Panc1 (cell line): ENCODE measurements around the gene TFAP2A. TPM values are rescaled to one million over a fixed set of nuclear protein-coding genes. Genes with fewer than 3 reads are reported as not detected.

Experiments used
- ATAC-seq: fragments of 200-7000 bp; cut with Tn5 transposase; 2 replicates; pipeline ENCODE4 v1.9.1; 2020; ENCODE audit warnings: mild to moderate bottlenecking, moderate library complexity
- BruUV-seq: library from RNA; stranded (reverse); fragments of 400-500 nt; replicated peaks from 2 replicates; lab custom pipeline; 2021; lab: Mats Ljungman, UMichigan
- CTCF ChIA-PET: fragments of 300-600 bp; sonication (Branson Sonifier 250); formaldehyde crosslinking; loops from one replicate; lab custom pipeline; 2022; ENCODE audit warnings: antibody characterized with exemption; lab: Charles Lee
- POLR2A ChIA-PET: fragments of 300-600 bp; sonication (Branson Sonifier 250); formaldehyde crosslinking; loops from one replicate; lab custom pipeline; 2022; ENCODE audit warnings: antibody characterized with exemption; lab: Charles Lee
- DNase-seq: peaks from one replicate; pipeline ENCODE4 v3.0.0-alpha.2; 2010; ENCODE audit warnings: low read depth, low spot score
- H3K27ac ChIP-seq: 2 replicates; pipeline ENCODE4 v1.5.1; 2011; ENCODE audit warnings: mild to moderate bottlenecking, low read length, inconsistent platforms
- H3K27me3 ChIP-seq: fragments of 200-500 bp; sonication (Bioruptor generic); 2 replicates; pipeline ENCODE4 v1.6.0; 2014; ENCODE audit warnings: low read length, inconsistent platforms; ENCODE audit not compliant: control insufficient read depth, insufficient read depth
- H3K36me3 ChIP-seq: fragments of 200-500 bp; sonication (Bioruptor generic); 2 replicates; pipeline ENCODE4 v1.5.1; 2014; ENCODE audit warnings: inconsistent platforms, mild to moderate bottlenecking, low read length, moderate library complexity; ENCODE audit not compliant: control insufficient read depth, insufficient read depth
- H3K4me1 ChIP-seq: 2 replicates; pipeline ENCODE4 v1.5.1; 2011; ENCODE audit warnings: inconsistent platforms, mild to moderate bottlenecking, low read length, moderate library complexity; ENCODE audit not compliant: control insufficient read depth, insufficient read depth
- H3K4me3 ChIP-seq, 2 experiments: 2 replicates each; pipeline ENCODE4 v1.5.1; 2011 to 2012; ENCODE audit warnings: low read depth in 2 of 2, low read length in 2 of 2, mild to moderate bottlenecking in 2 of 2, inconsistent platforms in 1 of 2, moderate library complexity in 1 of 2
- H3K9me3 ChIP-seq: fragments of 200-500 bp; sonication (Bioruptor generic); 2 replicates; pipeline ENCODE4 v1.5.1; 2014; ENCODE audit warnings: low read depth, mild to moderate bottlenecking, inconsistent platforms, low read length, moderate library complexity; ENCODE audit not compliant: control insufficient read depth, insufficient read depth
- CTCF ChIP-seq: fragments of 450-650 bp; IDR thresholded peaks from 2 replicates; pipeline ENCODE4 v1.5.1; 2017; ENCODE audit warnings: mild to moderate bottlenecking
- POLR2AphosphoS5 ChIP-seq: IDR thresholded peaks from 2 replicates; pipeline ENCODE4 v1.6.1; 2012; ENCODE audit warnings: mild to moderate bottlenecking, low read depth, low read length, moderate library complexity
- REST ChIP-seq, 2 experiments: IDR thresholded peaks; 2 replicates each; pipeline ENCODE4 v1.6.1; 2011 to 2012; ENCODE audit warnings: low read depth in 2 of 2, control low read depth in 1 of 2, low read length in 1 of 2, mild to moderate bottlenecking in 1 of 2, moderate library complexity in 1 of 2; ENCODE audit not compliant: insufficient read depth in 1 of 2
- SIN3A ChIP-seq: IDR thresholded peaks from 2 replicates; pipeline ENCODE4 v1.6.1; 2012; ENCODE audit warnings: low read depth, mild to moderate bottlenecking, low read length, moderate library complexity, borderline replicate concordance; ENCODE audit not compliant: insufficient read depth
- TCF7L2 ChIP-seq: IDR thresholded peaks from 2 replicates; pipeline ENCODE4 v1.6.1; 2011; ENCODE audit warnings: mild to moderate bottlenecking, low read depth, low read length, inconsistent platforms
- in situ Hi-C: cut with HindIII; loops from 2 replicates; pipeline ENCODE4 v1.10.0; 2016; ENCODE audit warnings: low sequenced_read_pairs, low pct_unique_long_range_greater_than_20kb
- intact Hi-C: fragments of 100-400 bp; cut with micrococcal nuclease; formaldehyde crosslinking; loops from one replicate; pipeline ENCODE4 v1.10.0; 2022; ENCODE audit not compliant: unreplicated experiment
- total RNA-seq: library from RNA; stranded (reverse); gene quantifications from one replicate; pipeline ENCODE4 v1.2.1, GENCODE V29; 2021; ENCODE audit not compliant: unreplicated experiment

TFAP2A gene
- total RNA-seq, 1 experiment from 2014 or later, result 83.9 TPM

- ChIA-PET CTCF (no interaction called here), POLR2A (no interaction called here)
- Histone ChIP-seq H3K36me3 (no peaks in the 10 kb centered on the region), H3K9me3 (no peaks in the 10 kb centered on the region), H3K27ac (peak overlapping the region; percentile 95), H3K4me1 (peaks cover 55% of the 10 kb centered on the region), H3K27me3 (no peaks in the 10 kb centered on the region), H3K4me3 (peak overlapping the region; percentile 43 to 62)
- DNase-seq (no peak), ATAC-seq (peak; percentile 69)
- intact Hi-C loops (loop anchor here (5.0 kb wide), 1 partner anchor 1174 kb away; no protein-coding TSS in a partner anchor), in situ Hi-C loops (no loop called here)
- BruUV-seq, result no TSS peak
- no peak for TF ChIP-seq REST (IDR thresholded peaks at IDR 0.05; ENCODE audit: insufficient read depth in 1 of 2, low read depth in 2 of 2, low read length in 1 of 2)
- TF ChIP-seq SIN3A, result no peak
- no peak; the same call in 1 of the 2 replicates for TF ChIP-seq TCF7L2
- TF ChIP-seq CTCF, result 0 out of 2 replicates have a peak, but pooled peaks have one; percentile 18
- TF ChIP-seq POLR2AphosphoS5, result peak; percentile 40; the same call in 1 of the 2 replicates
These were observed 11.3 kb upstream of the TFAP2A start for GRCh38 chr6:10425975-10426780.

GRCh38 chr6:10425176-10425974 is 10.5 kb upstream of the TFAP2A start:
- ChIA-PET POLR2A (no interaction called here), CTCF (interaction anchor here (0.5 to 2.0 kb wide), 3 partner anchors 10 to 20 kb away, joined by 3 to 6 read pairs (median 3); partner anchors contain the start of gene TFAP2A)
- intact Hi-C loops, result loop anchor here (5.0 kb wide), 1 partner anchor 1173 kb away; no protein-coding TSS in a partner anchor
- ATAC-seq, result no peak
- no peak for TF ChIP-seq SIN3A
- TF ChIP-seq POLR2AphosphoS5, result no peak
- TF ChIP-seq CTCF, result no peak
- TF ChIP-seq REST (IDR thresholded peaks at IDR 0.05; ENCODE audit: insufficient read depth in 1 of 2, low read depth in 2 of 2, low read length in 1 of 2), result no peak
- TF ChIP-seq TCF7L2, result no peak
- no peaks in the 10 kb centered on the region for H3K27me3 ChIP-seq
- BruUV-seq, result no TSS peak
- in situ Hi-C loops, result no loop called here
- no peak overlapping the region for H3K4me3 ChIP-seq
- peaks cover 60% of the 10 kb centered on the region for H3K4me1 ChIP-seq
- no peaks in the 10 kb centered on the region for H3K36me3 ChIP-seq
- H3K27ac ChIP-seq, result peak overlapping the region; percentile 95
- H3K9me3 ChIP-seq, result no peaks in the 10 kb centered on the region
- no peak for DNase-seq
